Activated T-cell treated with anti-CD3 and anti-CD28 coated beads for 48 hours (primary cell): ENCODE results near the gene NSUN4.
"Not testable (repeated sequence)": the region's sequence is repeated elsewhere in the genome, so short reads cannot be mapped to it uniquely, and the experiment has no call there.

Source experiments
- DNase-seq: peaks from one replicate; pipeline ENCODE4 v3.0.0-alpha.2; 2020; ENCODE audit warnings: low read depth

NSUN4 gene

GRCh38 chr1:46340404-46341221, at the start of gene NSUN4:
Gene NSUN4 (plus strand): TSS chr1:46340807. CDS start chr1:46340827, 20 bp downstream.
- peak; percentile 84 for DNase-seq

- DNase-seq: no peak
Measured at GRCh38 chr1:46295306-46295705, 45.3 kb upstream of the NSUN4 start.

GRCh38 chr1:46298387-46298786, 42.2 kb upstream of the NSUN4 start:
- no peak for DNase-seq

GRCh38 chr1:46300673-46301405, 39.8 kb upstream of the NSUN4 start:
- DNase-seq: no peak

GRCh38 chr1:46301406-46301807, 39.2 kb upstream of the NSUN4 start:
- no peak for DNase-seq

- DNase-seq: peak; percentile 50
Measured at GRCh38 chr1:46301808-46302640, 38.6 kb upstream of the NSUN4 start.

- DNase-seq: peak; percentile 26
Measured at GRCh38 chr1:46302641-46303037, 38.0 kb upstream of the NSUN4 start.

- DNase-seq: peak; percentile 91
Measured at GRCh38 chr1:46303038-46303871, 37.4 kb upstream of the NSUN4 start, which contains the start of the genes LRRC41 and UQCRH. Gene LRRC41 (minus strand): TSS chr1:46303616. CDS start chr1:46303322, 294 bp downstream. Gene UQCRH (plus strand): TSS chr1:46303698. CDS start chr1:46303767, 69 bp downstream.

GRCh38 chr1:46303872-46304326, 36.7 kb upstream of the NSUN4 start:
- DNase-seq: no peak

- no peak for DNase-seq
Measured at GRCh38 chr1:46306159-46306530, 34.5 kb upstream of the NSUN4 start.

- no peak for DNase-seq
Measured at GRCh38 chr1:46309401-46310159, 31.0 kb upstream of the NSUN4 start.

- DNase-seq: no peak
Measured at GRCh38 chr1:46310321-46310720, 30.3 kb upstream of the NSUN4 start.

GRCh38 chr1:46315669-46316403, 24.8 kb upstream of the NSUN4 start:
- no peak for DNase-seq

GRCh38 chr1:46317323-46317722, 23.3 kb upstream of the NSUN4 start:
- no peak for DNase-seq

GRCh38 chr1:46319301-46319700, 21.3 kb upstream of the NSUN4 start:
- not testable (repeated sequence) for DNase-seq

- not testable (repeated sequence) for DNase-seq
Measured at GRCh38 chr1:46319960-46320914, 20.4 kb upstream of the NSUN4 start.

GRCh38 chr1:46322191-46322590, 18.4 kb upstream of the NSUN4 start:
- not testable (repeated sequence) for DNase-seq

GRCh38 chr1:46325285-46326076, 15.1 kb upstream of the NSUN4 start:
- DNase-seq: not testable (repeated sequence)
